Measurements from ENCODE around the gene MYOT. TPM values are rescaled to one million over a fixed set of nuclear protein-coding genes. Genes with fewer than 3 reads are reported as not detected.

The MYOT gene
- total RNA-seq, 1 donor from 2014 or later = not detected

GRCh38 chr5:137894586-137894985 is 26.9 kb downstream of the MYOT start:
- FAIRE-seq = no peak
- DNase-seq (ENCODE audit: low spot score in 2 of 2) = no peak

- DNase-seq (ENCODE audit: low spot score in 2 of 2) = no peak
- no peak for FAIRE-seq
Measured at GRCh38 chr5:137896560-137896959, 28.9 kb downstream of the MYOT start.

DNA sequence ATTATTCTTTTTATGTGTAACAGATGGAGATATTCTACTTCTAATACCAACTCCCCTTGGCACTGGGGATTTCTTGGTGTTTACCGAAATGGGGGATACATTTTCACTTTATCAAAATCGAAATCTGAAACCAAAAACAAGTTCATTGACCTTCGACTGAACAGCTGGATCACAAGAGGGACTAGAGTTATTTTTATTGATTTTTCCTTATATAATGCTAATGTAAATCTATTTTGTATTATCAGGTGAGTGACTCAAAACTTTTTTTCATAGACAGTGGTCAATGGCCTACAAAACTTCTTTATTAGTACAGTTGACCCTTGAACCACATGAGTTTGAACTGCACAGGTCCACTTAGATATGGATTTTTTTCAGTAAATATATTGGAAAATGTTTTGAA is 31.8 kb downstream of the MYOT start:
- no peak for FAIRE-seq

GRCh38 chr5:137901011-137901817 is 33.6 kb downstream of the MYOT start:
- DNase-seq (ENCODE audit: low spot score in 2 of 2) (no peak), FAIRE-seq (peak; percentile 23)

More for the DNA sequence above, 31.8 kb downstream of the MYOT start:
- no peak for DNase-seq (ENCODE audit: low spot score in 2 of 2)

GRCh38 chr5:137902408-137903133 is 34.9 kb downstream of the MYOT start:
- FAIRE-seq = no peak
- DNase-seq (ENCODE audit: low spot score in 2 of 2) = no peak

DNA sequence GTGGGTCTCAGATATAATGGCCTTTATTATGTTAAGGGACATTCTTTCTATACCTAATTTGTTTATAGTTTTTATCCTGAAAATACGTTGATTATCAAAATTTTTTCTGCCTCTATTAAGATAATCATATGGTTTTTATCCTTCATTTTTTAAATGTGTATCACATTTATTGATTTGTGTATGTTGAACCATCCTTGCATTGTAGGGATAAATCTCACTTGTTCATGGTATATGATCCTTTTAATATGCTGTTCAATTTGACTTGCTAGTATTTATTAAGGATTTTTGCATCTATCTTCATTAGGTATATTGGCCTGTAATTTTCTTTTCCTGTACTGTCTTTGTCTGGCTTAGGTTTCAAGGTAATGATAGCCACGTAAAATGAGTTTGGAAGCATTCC is 47.1 kb downstream of the MYOT start:
- FAIRE-seq = no peak
- no peak for DNase-seq (ENCODE audit: low spot score in 2 of 2)

DNA sequence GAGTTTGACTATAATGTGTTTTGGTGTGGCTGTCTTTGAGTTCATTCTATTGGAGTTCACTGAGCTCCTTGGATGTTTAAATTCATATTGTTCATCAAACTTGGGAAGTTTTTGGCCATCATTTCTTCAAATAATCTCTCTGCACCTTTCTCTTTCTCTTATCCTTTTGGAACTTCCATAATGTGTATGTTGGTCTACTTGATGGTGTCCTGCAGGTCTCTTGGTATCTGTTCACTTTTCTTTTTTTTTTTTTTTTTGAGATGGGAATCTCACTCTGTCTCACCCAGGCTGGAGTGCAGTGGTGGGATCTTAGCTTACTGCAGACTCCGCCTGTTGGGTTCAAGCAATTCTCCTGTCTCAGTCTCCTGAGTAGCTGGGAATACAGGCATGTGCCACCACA is 49.3 kb downstream of the MYOT start:
- no peak for FAIRE-seq

GRCh38 chr5:137921931-137922330 is 54.3 kb downstream of the MYOT start:
- DNase-seq (ENCODE audit: low spot score in 2 of 2) (no peak), FAIRE-seq (no peak)

More for the DNA sequence above, 49.3 kb downstream of the MYOT start:
- no peak for DNase-seq (ENCODE audit: low spot score in 2 of 2)

DNA sequence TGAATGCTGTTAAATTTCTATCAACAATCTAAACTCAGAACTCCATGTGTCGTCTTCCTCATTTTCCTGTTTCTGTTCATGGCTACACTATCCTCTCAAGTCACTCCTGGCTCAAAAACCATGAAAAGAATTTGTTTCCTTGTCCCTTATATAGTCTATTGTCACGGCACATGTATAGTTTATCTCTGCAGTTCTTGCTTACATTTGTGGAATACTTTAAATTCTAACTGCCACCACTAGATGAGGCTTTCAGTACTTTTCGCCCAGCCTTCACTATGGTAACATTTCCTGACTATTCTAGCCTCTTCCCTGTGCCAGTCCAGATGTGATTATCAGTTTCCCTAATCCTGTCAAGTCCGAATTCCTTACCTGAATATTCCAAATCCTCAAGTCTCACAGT is 56.2 kb downstream of the MYOT start:
- DNase-seq (ENCODE audit: low spot score in 2 of 2) (no peak), FAIRE-seq (no peak)

- DNase-seq (ENCODE audit: low spot score in 2 of 2) (no peak), FAIRE-seq (no peak)
Measured at GRCh38 chr5:137932800-137933199, 65.1 kb downstream of the MYOT start.

- FAIRE-seq (no peak), DNase-seq (ENCODE audit: low spot score in 2 of 2) (no peak)
Measured at GRCh38 chr5:137933491-137933911, 65.8 kb downstream of the MYOT start.

GRCh38 chr5:137935190-137935589 is 67.5 kb downstream of the MYOT start:
- no peak for FAIRE-seq

DNA sequence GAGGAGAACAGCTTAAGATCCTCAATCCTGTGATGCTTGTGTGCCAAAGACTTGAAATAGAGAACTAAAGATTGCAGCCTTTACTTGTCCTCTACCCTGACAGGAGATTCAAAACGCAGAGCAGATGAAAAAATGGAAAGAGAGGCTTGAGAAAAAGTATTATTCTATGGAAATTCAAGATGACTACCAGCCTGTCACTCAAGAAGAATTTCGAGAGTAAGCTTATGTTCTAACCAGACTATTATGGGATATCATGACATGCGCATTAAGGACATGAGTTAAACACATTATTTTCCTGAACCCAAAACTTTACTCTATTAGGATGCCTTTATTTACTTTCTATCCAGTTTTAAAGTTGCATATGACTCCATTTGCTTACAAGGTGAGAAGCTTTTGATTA is 68.0 kb downstream of the MYOT start:
- FAIRE-seq = no peak
- no peak for DNase-seq (ENCODE audit: low spot score in 2 of 2)

More at GRCh38 chr5:137935190-137935589, 67.5 kb downstream of the MYOT start:
- no peak for DNase-seq (ENCODE audit: low spot score in 2 of 2)

Other genes starting within 250 kb of the MYOT start
- gene KLHL3, start 131.8 kb upstream of the MYOT start, total RNA-seq = 13.0 TPM
- gene HNRNPA0, start 113.5 kb upstream of the MYOT start, total RNA-seq = 57.9 TPM
- gene PKD2L2, start 21.6 kb downstream of the MYOT start, total RNA-seq = not detected
- gene FAM13B, start 165.2 kb downstream of the MYOT start, total RNA-seq = 84.8 TPM
- gene WNT8A, start 216.2 kb downstream of the MYOT start, total RNA-seq = 0.82 TPM